Fibroblast of skin of scalp (primary cell): Measurements from ENCODE around the gene SS18. TPM values are rescaled to one million over a fixed set of nuclear protein-coding genes. Genes with fewer than 3 reads are reported as not detected.
A peak's percentile ranks its signal among the peaks of the same experiment; 100 is the strongest.
"Not testable (repeated sequence)": the region's sequence is repeated elsewhere in the genome, so short reads cannot be mapped to it uniquely, and the experiment has no call there.

ENCODE experiments used
- DNase-seq: peaks from one replicate; pipeline ENCODE4 v3.0.0-alpha.2; 2013
- polyA plus RNA-seq, 2 experiments: library from polyadenylated mRNA; unstranded; fragments of 120-200 nt; gene quantifications; one replicate each; pipeline ENCODE4 v1.2.1, GENCODE V29; 2013; ENCODE audit not compliant: insufficient read length in 2 of 2

Gene SS18
- polyA plus RNA-seq (2013, experiment 1 of 2; ENCODE audit: insufficient read length), result 61.9 TPM
- 61.6 TPM for polyA plus RNA-seq (2013, experiment 2 of 2; ENCODE audit: insufficient read length)

- DNase-seq, result peak; percentile 97
Measured at GRCh38 chr18:26090130-26091046, at the start of gene SS18. TSS of gene SS18 (minus strand) at chr18:26090613. CDS start at chr18:26090569, 44 bp downstream.

- no peak for DNase-seq
Measured at GRCh38 chr18:26135548-26135947, 45.1 kb upstream of the SS18 start.

- no peak for DNase-seq
Measured at GRCh38 chr18:26134107-26134506, 43.7 kb upstream of the SS18 start.

DNA sequence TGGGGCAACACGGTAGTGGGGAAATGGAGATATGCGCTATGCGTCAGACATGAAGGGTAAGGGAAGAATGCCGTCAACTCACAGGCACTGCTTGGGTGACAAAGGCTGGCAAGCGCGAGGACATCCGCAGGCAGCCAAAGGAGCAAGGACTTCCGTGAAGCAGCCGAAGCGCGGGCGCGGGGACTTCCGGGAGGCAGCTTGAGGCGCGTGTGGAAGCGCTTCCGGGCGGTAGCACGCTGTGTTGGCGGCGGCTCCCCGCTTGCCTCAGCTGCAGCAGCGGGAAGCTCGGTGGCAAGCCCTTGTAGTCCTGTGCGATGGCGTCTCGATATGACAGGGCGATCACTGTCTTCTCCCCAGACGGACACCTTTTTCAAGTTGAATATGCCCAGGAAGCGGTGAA is 43.2 kb upstream of the SS18 start, which contains the start of gene PSMA8:
Gene PSMA8, plus strand, starts transcription at position 218 of the 400 bp plus-strand sequence. Its CDS starts 97 bp downstream, at position 315.
- DNase-seq, result peak; percentile 20

- not testable (repeated sequence) for DNase-seq
Measured at GRCh38 chr18:26128192-26128591, 37.8 kb upstream of the SS18 start.

- no peak for DNase-seq
Measured at GRCh38 chr18:26127786-26128185, 37.4 kb upstream of the SS18 start.

- DNase-seq, result not testable (repeated sequence)
Measured at GRCh38 chr18:26121994-26122393, 31.6 kb upstream of the SS18 start.

GRCh38 chr18:26121476-26121875 is 31.1 kb upstream of the SS18 start:
- no peak for DNase-seq

DNA sequence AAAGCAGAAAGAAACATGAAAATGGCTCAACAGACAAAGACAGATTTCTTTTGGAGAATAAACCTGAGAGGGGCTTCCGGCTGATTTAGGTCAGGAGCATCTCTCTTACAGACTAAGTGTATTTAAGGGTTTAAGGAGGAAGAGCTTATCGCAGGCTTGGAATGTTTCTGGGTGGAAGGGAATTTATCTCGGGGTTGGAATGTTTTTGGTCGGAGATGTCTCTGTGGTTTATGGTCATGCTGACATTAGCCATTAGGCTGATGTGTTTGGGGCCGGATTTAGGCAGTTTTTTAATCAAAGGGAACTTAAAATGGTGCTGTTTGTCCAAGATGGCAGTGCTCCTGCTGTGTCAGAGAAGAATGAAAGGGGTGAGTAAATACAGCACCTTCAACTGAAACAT is 28.8 kb upstream of the SS18 start:
- peak; percentile 2 for DNase-seq

DNA sequence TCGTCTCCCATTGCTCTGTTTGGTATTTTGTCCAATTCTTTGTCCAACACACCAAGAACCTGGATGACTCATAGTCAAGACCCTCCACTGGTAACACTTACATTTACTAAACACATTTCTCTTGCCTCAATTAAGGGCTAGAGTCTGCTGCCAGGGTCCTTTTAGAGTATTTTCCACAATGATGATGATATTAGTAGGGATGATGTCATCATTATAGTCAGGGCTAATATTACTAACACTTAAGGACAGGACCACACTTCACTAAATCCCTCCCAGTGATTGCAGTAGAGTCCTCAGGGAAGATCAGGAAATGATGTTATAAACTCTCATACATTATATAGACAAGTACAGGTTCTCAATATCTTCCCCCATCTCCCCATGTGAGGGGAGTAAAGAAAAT is 13.6 kb upstream of the SS18 start:
- no peak for DNase-seq

GRCh38 chr18:26103579-26103978 is 13.2 kb upstream of the SS18 start:
- no peak for DNase-seq

GRCh38 chr18:26097563-26097962 is 7.2 kb upstream of the SS18 start:
- no peak for DNase-seq

DNA sequence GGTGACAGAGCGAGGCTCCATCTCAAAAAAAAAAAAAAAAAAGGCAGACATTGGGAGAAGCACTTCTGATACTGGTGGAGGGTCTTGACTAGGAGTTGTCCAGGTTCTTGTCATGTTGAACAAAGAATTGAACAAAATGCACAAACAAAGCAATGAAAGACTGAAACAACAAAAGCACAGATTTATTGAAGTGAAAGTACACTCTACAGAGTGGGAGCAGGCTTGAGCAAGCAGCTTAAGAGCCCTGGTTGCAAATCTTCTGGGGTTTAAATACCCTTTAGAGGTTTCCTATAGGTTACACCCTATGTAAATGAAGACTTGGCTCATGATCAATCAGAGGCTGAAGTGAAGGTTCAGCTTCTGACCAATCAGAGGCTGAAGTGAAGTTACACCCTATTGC is 6.4 kb upstream of the SS18 start:
- no peak for DNase-seq

GRCh38 chr18:26091047-26091630 is 726 bp upstream of the SS18 start:
- no peak for DNase-seq

DNA sequence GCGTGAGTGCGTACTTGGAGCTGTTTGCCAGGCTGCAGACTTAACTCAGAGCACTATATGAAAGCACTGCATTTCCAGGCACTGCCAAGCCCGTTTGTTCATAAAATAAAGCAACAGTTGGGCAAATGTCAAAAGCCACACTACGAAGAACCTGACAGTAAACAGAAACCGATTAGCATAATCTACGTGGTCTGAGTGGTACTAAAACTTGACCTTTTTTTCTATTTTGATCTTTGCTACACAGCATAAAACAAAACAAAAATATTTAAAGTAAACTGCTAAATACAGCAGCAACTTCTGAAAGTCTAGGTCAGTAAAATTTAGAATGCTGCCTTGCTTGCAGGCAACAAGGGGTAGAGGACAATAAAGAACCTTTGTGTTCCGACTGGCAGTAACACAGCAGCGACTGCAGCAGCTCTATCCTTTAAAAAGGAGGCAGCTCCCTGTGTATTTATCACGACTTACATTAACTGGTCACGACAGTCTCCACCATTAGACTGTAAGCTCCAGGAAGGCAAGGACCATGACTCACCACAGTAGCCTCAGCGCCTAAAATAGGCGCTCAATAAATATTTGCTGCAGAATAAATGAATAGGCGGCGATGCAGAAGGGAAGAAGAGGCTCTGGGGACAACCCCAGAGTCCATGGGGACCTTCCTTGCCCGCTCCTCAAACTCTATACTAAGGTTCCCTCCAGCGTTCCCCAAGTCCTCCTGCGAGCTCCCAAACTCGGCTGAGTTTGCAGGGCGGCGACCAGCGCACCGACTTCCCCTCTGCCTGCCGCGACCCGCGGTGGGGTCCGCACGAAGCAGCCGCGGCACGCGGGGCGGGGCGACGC is 902 bp downstream of the SS18 start:
- peak; percentile 38 for DNase-seq

DNA sequence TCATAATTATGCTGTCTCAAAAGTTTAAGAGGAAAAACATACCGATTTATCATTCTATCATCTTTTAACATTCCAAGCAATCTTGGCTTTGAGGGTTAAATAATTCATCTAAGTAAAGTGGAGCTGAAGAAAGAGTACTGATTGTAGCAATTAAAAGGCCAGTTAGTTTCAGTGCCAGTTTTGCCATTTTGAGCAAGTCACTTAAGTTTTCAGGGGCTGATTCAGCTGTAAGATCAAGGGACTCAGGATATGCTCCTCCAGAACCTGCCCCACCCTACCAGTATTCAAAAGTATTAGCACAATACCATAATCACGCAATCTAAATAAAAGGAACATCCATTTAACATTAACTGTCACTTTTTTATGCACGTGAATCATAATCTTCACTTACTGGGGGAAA is 1.9 kb downstream of the SS18 start:
- no peak for DNase-seq

DNA sequence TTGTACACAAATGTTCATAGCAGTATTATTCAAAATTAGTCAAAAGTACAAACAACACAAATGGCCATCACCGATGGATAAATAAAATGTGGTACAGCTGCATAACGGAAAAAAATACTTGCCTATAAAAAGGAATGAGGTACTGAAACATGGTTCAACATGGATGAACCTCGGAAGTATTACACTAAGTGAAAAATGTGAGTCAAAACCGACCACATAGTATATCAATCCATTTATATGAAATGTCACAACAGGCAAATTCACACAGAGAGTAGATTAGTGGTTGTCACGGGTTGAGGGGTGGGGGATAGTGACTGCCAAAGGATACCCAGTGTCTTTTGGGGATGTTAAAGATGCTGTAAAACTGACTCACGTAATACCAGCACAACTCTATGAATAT is 3.5 kb downstream of the SS18 start:
- no peak for DNase-seq

DNA sequence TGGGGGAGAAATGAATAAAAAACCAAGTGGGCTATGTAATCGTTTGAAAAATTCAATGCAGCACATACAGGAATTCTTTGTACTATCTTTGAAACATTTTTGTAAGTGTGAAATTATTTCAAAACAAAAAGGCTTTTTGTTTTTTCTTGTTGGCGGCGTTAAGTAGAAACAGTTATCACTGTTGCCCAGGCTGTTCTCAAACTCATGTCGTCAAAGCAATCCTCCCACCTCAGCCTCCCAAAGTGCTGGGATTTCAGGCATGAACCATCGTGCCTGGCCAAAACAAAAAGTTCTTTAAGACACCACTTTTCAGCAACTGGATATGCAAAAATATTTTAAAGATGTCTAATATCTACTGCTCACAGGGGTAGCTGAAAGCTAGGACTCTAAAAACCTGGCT is 5.4 kb downstream of the SS18 start:
- no peak for DNase-seq

DNA sequence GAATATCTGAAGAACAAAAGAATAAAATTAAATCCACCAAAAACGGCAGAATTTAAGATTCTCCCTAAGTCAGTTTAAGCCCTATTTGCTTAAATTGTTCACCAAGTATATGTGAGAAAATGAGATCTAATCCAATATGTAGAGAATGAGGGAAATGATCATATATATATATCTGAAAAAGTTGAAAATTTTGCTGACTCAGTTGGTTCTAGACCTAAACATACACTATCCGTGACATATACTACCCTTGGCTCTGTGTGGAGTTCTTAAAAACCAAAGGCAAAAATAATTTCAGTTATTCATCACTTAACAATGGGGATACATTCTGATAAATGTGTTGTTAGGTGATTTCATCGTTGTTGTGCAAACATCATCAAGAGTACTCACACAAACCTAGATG is 7.3 kb downstream of the SS18 start:
- no peak for DNase-seq

GRCh38 chr18:26082475-26082874 is 7.9 kb downstream of the SS18 start:
- peak; percentile 22 for DNase-seq

DNA sequence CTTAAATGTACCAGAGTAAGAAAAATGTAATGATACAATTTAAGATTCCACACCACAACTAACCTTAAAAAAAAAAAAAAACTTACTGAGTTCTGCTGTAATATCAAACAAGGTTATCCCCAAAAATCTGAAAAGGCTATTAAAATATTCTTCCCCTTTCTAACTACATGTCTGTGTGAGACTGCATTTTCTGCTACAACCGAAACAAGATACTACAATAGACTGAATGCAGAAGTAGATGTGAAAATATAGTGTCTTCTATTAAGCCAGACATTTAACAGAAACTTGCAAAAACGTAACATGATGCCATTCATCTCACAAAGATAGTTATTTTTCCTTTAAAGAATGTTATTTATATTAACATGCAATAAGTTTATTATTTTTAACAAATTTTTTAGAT is 16.2 kb downstream of the SS18 start:
- no peak for DNase-seq

DNA sequence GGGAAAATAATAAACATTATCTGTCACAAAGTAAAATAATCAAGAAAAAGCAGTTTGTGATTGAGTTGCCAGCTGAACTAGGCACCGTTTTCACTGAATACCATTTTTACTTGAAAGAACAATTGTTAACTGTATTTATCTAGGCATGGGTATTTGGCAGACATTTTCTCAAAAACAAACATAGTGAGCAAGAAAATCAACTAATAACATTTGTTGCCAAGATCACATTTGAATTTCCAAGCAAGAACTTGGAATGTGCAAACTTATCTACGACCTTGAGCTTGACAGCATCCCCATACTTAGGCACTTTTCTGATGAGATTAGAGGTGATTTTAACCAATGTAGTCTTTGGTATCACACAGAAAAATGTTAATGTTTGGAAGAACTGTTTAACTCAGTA is 16.7 kb downstream of the SS18 start:
- DNase-seq, result no peak

- no peak for DNase-seq
Measured at GRCh38 chr18:26071725-26072124, 18.7 kb downstream of the SS18 start.
